OCI-LY7 (cell line): Measurements from ENCODE around the gene C10orf90. TPM values are rescaled to one million over a fixed set of nuclear protein-coding genes. Genes with fewer than 3 reads are reported as not detected.

Experiments used
- BruUV-seq: library from RNA; stranded (reverse); fragments of 400-500 nt; replicated peaks from 2 replicates; lab custom pipeline; 2021; lab: Mats Ljungman, UMichigan
- CTCF ChIA-PET: fragments of 300-600 bp; sonication (Branson Sonifier 250); formaldehyde crosslinking; loops from one replicate; lab custom pipeline; 2022; ENCODE audit warnings: antibody characterized with exemption; ENCODE audit not compliant: unreplicated experiment; lab: Charles Lee
- POLR2A ChIA-PET: fragments of 300-600 bp; sonication (Branson Sonifier 250); formaldehyde crosslinking; loops from one replicate; lab custom pipeline; 2022; ENCODE audit warnings: antibody characterized with exemption; lab: Charles Lee
- DNase-seq: peaks from one replicate; pipeline ENCODE4 v3.0.0-alpha.2; 2015; ENCODE audit warnings: low spot score
- H2AFZ ChIP-seq: fragments of 200-600 bp; sonication (generic), shearing (Covaris generic); 2 replicates; pipeline ENCODE4 v1.6.1; 2014; ENCODE audit warnings: mild to moderate bottlenecking, antibody characterized with exemption, low read length, moderate library complexity
- H3K27ac ChIP-seq: fragments of 200-600 bp; sonication (generic); 2 replicates; pipeline ENCODE4 v1.5.1; 2014; ENCODE audit warnings: mixed run types, low read depth, mild to moderate bottlenecking, moderate library complexity, low read length, inconsistent platforms; ENCODE audit not compliant: poor library complexity, severe bottlenecking
- H3K36me3 ChIP-seq: fragments of 200-600 bp; sonication (generic); 2 replicates; pipeline ENCODE4 v1.6.1; 2014; ENCODE audit warnings: mild to moderate bottlenecking, antibody characterized with exemption, low read length, moderate library complexity, mixed read lengths; ENCODE audit not compliant: insufficient read depth
- H3K4me1 ChIP-seq: fragments of 200-600 bp; sonication (generic); 2 replicates; pipeline ENCODE4 v1.5.1; 2014; ENCODE audit warnings: mild to moderate bottlenecking, low read length; ENCODE audit not compliant: insufficient read depth, poor library complexity, severe bottlenecking
- H3K4me2 ChIP-seq: fragments of 200-600 bp; sonication (generic); 2 replicates; pipeline ENCODE4 v1.6.1; 2014; ENCODE audit warnings: mild to moderate bottlenecking, low read length
- H3K4me3 ChIP-seq: fragments of 200-600 bp; sonication (generic); 2 replicates; pipeline ENCODE4 v1.5.1; 2014; ENCODE audit warnings: mild to moderate bottlenecking, low read depth, low read length; ENCODE audit not compliant: poor library complexity, severe bottlenecking
- H3K79me2 ChIP-seq: fragments of 200-600 bp; sonication (generic); 2 replicates; pipeline ENCODE4 v1.6.1; 2016; ENCODE audit warnings: low read depth, mild to moderate bottlenecking, low read length, moderate library complexity, mixed read lengths; ENCODE audit not compliant: insufficient read depth
- H3K9me2 ChIP-seq: fragments of 200-600 bp; sonication (generic); 2 replicates; pipeline ENCODE4 v1.6.1; 2016; ENCODE audit warnings: mild to moderate bottlenecking, low read length, mixed read lengths; ENCODE audit not compliant: insufficient read depth
- H3K9me3 ChIP-seq: fragments of 200-600 bp; sonication (generic); 2 replicates; pipeline ENCODE4 v1.6.1; 2014; ENCODE audit warnings: mild to moderate bottlenecking, mixed run types, low read length, mixed read lengths
- H4K20me1 ChIP-seq: fragments of 200-600 bp; sonication (generic); 2 replicates; pipeline ENCODE4 v1.6.1; 2014; ENCODE audit warnings: mild to moderate bottlenecking, antibody characterized with exemption, low read length, moderate library complexity, mixed read lengths; ENCODE audit not compliant: insufficient read depth
- CTCF ChIP-seq: fragments of 200-600 bp; sonication (generic); conservative IDR thresholded peaks from 2 replicates; pipeline ENCODE4 v1.5.1; 2014; ENCODE audit warnings: mild to moderate bottlenecking, antibody characterized with exemption, low read length, moderate library complexity, mixed read lengths
- EZH2phosphoT487 ChIP-seq: fragments of 200-600 bp; sonication (generic); IDR thresholded peaks from 2 replicates; pipeline ENCODE4 v1.6.1; 2018; ENCODE audit warnings: low read depth, borderline replicate concordance, mild to moderate bottlenecking, mixed run types, antibody characterized with exemption, low read length, moderate library complexity, mixed read lengths
- intact Hi-C: fragments of 100-400 bp; cut with micrococcal nuclease; formaldehyde crosslinking; loops from one replicate; pipeline ENCODE4 v1.10.0; 2022; ENCODE audit not compliant: unreplicated experiment
- total RNA-seq, 2 experiments: library from RNA; depleted of rRNA in 1 of 2; stranded (reverse); fragments of >200 nt in 1 of 2; shearing (Covaris generic) in 1 of 2; gene quantifications; 2 replicates each; pipeline ENCODE4 v1.2.3, GENCODE V29; 2014 to 2022

C10orf90 gene
- total RNA-seq, 2 experiments from 2014 or later: not detected

GRCh38 chr10:126713594-126713993 lies 43.1 kb upstream of the C10orf90 start:
- Histone ChIP-seq H3K4me3 (no peak overlapping the region), H3K9me3 (no peaks in the 10 kb centered on the region), H3K79me2 (no peaks in the 10 kb centered on the region), H3K9me2 (no peaks in the 10 kb centered on the region), H3K27ac (no peak overlapping the region), H3K4me2 (no peak overlapping the region), H2AFZ (no peak overlapping the region), H4K20me1 (no peaks in the 10 kb centered on the region), H3K4me1 (no peaks in the 10 kb centered on the region), H3K36me3 (no peaks in the 10 kb centered on the region)
- ChIA-PET CTCF (no interaction called here), POLR2A (interaction anchor here (0.7 kb wide), 1 partner anchor 585 kb away, joined by 3 read pairs; no protein-coding TSS in a partner anchor)
- BruUV-seq: no TSS peak
- TF ChIP-seq EZH2phosphoT487 (no peak), CTCF (no peak)
- no peak for DNase-seq
- intact Hi-C loops: no loop called here

DNA sequence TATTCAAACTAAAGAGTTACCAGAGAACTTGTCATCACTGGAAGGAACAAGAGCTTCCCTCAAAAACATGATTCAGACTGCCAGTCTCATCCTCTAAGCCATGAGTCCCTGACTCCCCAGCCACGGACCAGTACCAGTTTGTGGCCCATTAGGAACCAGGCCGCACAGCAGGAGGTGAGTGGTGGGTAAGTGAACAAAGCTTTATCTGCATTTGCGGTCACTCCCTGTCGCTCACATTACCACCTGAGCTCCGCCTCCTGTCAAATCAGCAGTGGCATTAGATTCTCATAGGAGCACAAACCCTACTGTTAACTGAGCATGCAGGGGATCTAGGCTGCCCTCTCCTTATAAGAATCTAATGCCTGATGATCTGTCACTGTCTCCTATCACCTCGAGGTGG lies 42.2 kb upstream of the C10orf90 start:
- ChIA-PET CTCF (no interaction called here), POLR2A (no interaction called here)
- no peaks in the 10 kb centered on the region for H3K9me3 ChIP-seq
- no peak for DNase-seq
- no peak overlapping the region for H3K27ac ChIP-seq
- H4K20me1 ChIP-seq: no peaks in the 10 kb centered on the region
- H3K4me2 ChIP-seq: no peak overlapping the region
- H2AFZ ChIP-seq: no peak overlapping the region
- no TSS peak for BruUV-seq
- intact Hi-C loops: no loop called here
- no peaks in the 10 kb centered on the region for H3K9me2 ChIP-seq
- no peaks in the 10 kb centered on the region for H3K4me1 ChIP-seq
- TF ChIP-seq CTCF (no peak), EZH2phosphoT487 (no peak)
- H3K36me3 ChIP-seq: no peaks in the 10 kb centered on the region
- no peaks in the 10 kb centered on the region for H3K79me2 ChIP-seq
- no peak overlapping the region for H3K4me3 ChIP-seq

GRCh38 chr10:126705951-126706565 lies 35.6 kb upstream of the C10orf90 start:
- ChIA-PET POLR2A (no interaction called here), CTCF (no interaction called here)
- no TSS peak for BruUV-seq
- Histone ChIP-seq H3K9me3 (no peaks in the 10 kb centered on the region), H3K36me3 (no peaks in the 10 kb centered on the region), H3K79me2 (no peaks in the 10 kb centered on the region), H2AFZ (no peak overlapping the region), H3K9me2 (no peaks in the 10 kb centered on the region), H4K20me1 (no peaks in the 10 kb centered on the region), H3K4me1 (no peaks in the 10 kb centered on the region), H3K27ac (no peak overlapping the region), H3K4me3 (no peak overlapping the region), H3K4me2 (no peak overlapping the region)
- no peak for DNase-seq
- TF ChIP-seq EZH2phosphoT487 (no peak), CTCF (no peak)
- intact Hi-C loops: no loop called here
